Sciatic nerve (tissue), 2 donors: Measurements from ENCODE around the gene TEK. TPM values are rescaled to one million over a fixed set of nuclear protein-coding genes. Genes with fewer than 3 reads are reported as not detected.

ENCODE experiments used
- ATAC-seq: fragments of 200-7000 bp; cut with Tn5 transposase; one replicate; pipeline ENCODE4 v1.9.1; 2020; ENCODE audit warnings: mild to moderate bottlenecking, moderate library complexity
- DNase-seq: peaks from one replicate; pipeline ENCODE4 v3.0.0-alpha.2; 2020; ENCODE audit warnings: low spot score
- intact Hi-C: fragments of 100-400 bp; cut with DNase I; formaldehyde crosslinking; loops from one replicate; pipeline ENCODE4 v1.14.2; 2022
- total RNA-seq: library from RNA; stranded (reverse); fragmentation: NEBNext Ultra II Directional; extraction: Animal tissue kit (Norgen Biotek cat#: 25700); gene quantifications from one replicate; pipeline ENCODE4 v1.2.1, GENCODE V29; 2021
- donor health status: DM: no; HTN: no; CAD: no.
- donor health status: DM: no; HTN: no; CAD: no.

TEK gene
- total RNA-seq, 1 donor from 2014 or later: 20.5 TPM

DNA sequence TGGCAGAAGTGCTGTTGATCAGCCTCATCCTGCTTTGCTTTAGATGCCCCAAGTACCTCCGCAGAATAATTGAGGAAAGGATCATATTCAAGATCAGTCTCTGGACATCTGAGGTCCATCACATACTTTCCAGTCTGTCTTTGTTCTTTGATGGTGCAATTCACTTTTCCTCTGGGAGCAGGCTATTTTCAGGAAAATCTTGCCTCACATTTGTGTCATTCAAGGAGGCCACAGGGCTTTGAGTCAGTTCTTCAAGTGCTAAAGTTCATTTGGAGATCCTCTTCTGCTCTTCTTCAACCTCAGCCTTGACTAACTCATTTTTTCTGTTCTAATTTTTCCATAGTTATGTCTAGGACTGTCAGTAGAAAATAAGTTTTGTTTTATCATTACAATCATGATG is 169.3 kb downstream of the TEK start:
- peak; percentile 83 for ATAC-seq
- no peak for DNase-seq
- intact Hi-C loops: loop anchor here (10.0 kb wide), 1 partner anchor 244 kb away; no protein-coding TSS in a partner anchor

DNA sequence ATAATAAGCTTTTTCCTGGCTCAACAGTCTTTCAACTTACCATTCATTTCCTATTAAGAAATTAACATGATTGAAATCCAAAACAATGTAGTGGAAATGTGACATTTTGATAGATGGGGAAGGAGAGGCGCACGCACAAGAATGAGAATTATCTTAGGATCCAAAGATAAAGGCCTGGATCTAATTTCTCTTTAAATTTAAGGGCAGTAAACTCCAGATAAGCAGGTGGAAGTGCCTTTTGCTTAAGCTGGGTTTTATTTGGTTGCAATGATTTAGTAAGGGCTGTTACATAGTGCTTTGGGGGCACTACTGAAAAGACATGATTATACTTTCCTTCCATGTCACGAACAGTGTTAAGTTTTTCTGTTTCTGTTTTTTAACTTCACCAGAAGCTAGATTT is 170.6 kb downstream of the TEK start:
- intact Hi-C loops: loop anchor here (10.0 kb wide), 1 partner anchor 245 kb away; no protein-coding TSS in a partner anchor
- no peak for ATAC-seq
- DNase-seq: no peak

Other genes starting within 250 kb of the TEK start
- gene CAAP1, start 216.4 kb upstream of the TEK start, total RNA-seq: 12.1 TPM
- gene PLAA, start 162.0 kb upstream of the TEK start, total RNA-seq: 21.8 TPM
- 22.6 TPM for gene IFT74, start 152.8 kb upstream of the TEK start, total RNA-seq
- gene LRRC19, start 103.6 kb upstream of the TEK start, total RNA-seq: not detected
- 0.49 TPM for gene EQTN, start 187.9 kb downstream of the TEK start, total RNA-seq